K562 (cell line): ENCODE measurements around the gene SEC63. TPM values are rescaled to one million over a fixed set of nuclear protein-coding genes. Genes with fewer than 3 reads are reported as not detected.

ENCODE experiments used
- BRF1 ChIP-seq: IDR thresholded peaks from 3 replicates; pipeline ENCODE4 v1.6.1; 2011; ENCODE audit warnings: borderline replicate concordance, mild to moderate bottlenecking; ENCODE audit not compliant: insufficient read length; ENCODE audit errors: extremely low read depth
- CHD7 ChIP-seq: fragments of 200-600 bp; sonication (generic); IDR thresholded peaks from one replicate; pipeline ENCODE4 v1.6.1; 2012; ENCODE audit warnings: mild to moderate bottlenecking, low read depth, low read length, inconsistent platforms
- GATA2 ChIP-seq: sonication (generic); formaldehyde crosslinking; IDR thresholded peaks from 2 replicates; pipeline ENCODE4 v1.4.0; 2020; ENCODE audit warnings: mild to moderate bottlenecking, missing genetic modification reagents
- NCOA2 ChIP-seq, 2 experiments: fragments of 450-650 bp; IDR thresholded peaks; 2 replicates each; pipeline ENCODE4 v1.6.1; 2018; ENCODE audit warnings: mild to moderate bottlenecking in 2 of 2, moderate library complexity in 1 of 2; ENCODE audit not compliant: partially characterized antibody in 2 of 2
- POLR3A ChIP-seq: IDR thresholded peaks from 2 replicates; pipeline ENCODE4 v1.6.1; 2011; ENCODE audit warnings: borderline replicate concordance, mild to moderate bottlenecking, moderate library complexity; ENCODE audit not compliant: insufficient read length, insufficient read depth; ENCODE audit errors: extremely low read depth
- RHOXF2B ChIP-seq: fragments of 250-450 bp; sonication (Bioruptor Pico); conservative IDR thresholded peaks from 2 replicates; pipeline ENCODE4 v1.5.1; 2021
- STAT5A ChIP-seq: IDR thresholded peaks from 2 replicates; pipeline ENCODE4 v1.6.1; 2012; ENCODE audit warnings: low read length, inconsistent platforms, borderline replicate concordance
- ZEB2 ChIP-seq: fragments of 450-650 bp; IDR thresholded peaks from 2 replicates; pipeline ENCODE4 v1.6.1; 2016
- ZNF165 ChIP-seq: fragments of 250-450 bp; sonication (Bioruptor Pico); IDR thresholded peaks from 2 replicates; pipeline ENCODE4 v1.4.0; 2020; ENCODE audit warnings: borderline replicate concordance
- ZNF444 ChIP-seq: fragments of 250-450 bp; sonication (Bioruptor Pico); IDR thresholded peaks from 2 replicates; pipeline ENCODE4 v1.4.0; 2020; ENCODE audit warnings: mild to moderate bottlenecking, moderate library complexity
- ZNF707 ChIP-seq: fragments of 250-450 bp; sonication (Bioruptor Pico); conservative IDR thresholded peaks from 2 replicates; pipeline ENCODE4 v1.8.0; 2022; ENCODE audit warnings: inconsistent platforms, mild to moderate bottlenecking, moderate library complexity
- polyA plus RNA-seq, 8 experiments: library from polyadenylated mRNA; depleted of rRNA in 4 of 8; stranded (reverse) in 5 of 8; unstranded in 3 of 8; fragments of >200 nt; fragmentation: Nextera tagmentation in 2 of 8; fragmentation: Illumina TruSeq in 1 of 8; extraction: Ambion mirVana in 2 of 8; extraction: Trizol in 1 of 8; gene quantifications; 2 replicates each; pipeline versions ENCODE4 v1.2.1 to v1.2.3, GENCODE V29; 2011 to 2014; ENCODE audit warnings: inconsistent platforms in 1 of 8, missing spikeins in 1 of 8
- total RNA-seq, 7 experiments: library from RNA; depleted of rRNA in 6 of 7; stranded (reverse); fragments of >200 nt in 6 of 7; fragmentation: Illumina TruSeq in 2 of 7; extraction: Trizol in 2 of 7; gene quantifications; 2 replicates each; pipeline versions ENCODE4 v1.2.1 to v1.2.3, GENCODE V29; 2011 to 2021; ENCODE audit warnings: low replicate concordance in 1 of 7
- TF ChIP-seq, protein P1 (sequence below): fragments of 150-350 bp; IDR thresholded peaks from 2 replicates; pipeline ENCODE4 v1.6.1; 2014; ENCODE audit warnings: low read depth, mild to moderate bottlenecking, low read length, borderline replicate concordance

SEC63 gene
- total and polyA plus RNA-seq, 9 of the 15 experiments (the other 6 are each of a cell fraction or from before 2014, with no cell fraction given), result 13.8 to 74.6 (median 28.4) TPM

DNA sequence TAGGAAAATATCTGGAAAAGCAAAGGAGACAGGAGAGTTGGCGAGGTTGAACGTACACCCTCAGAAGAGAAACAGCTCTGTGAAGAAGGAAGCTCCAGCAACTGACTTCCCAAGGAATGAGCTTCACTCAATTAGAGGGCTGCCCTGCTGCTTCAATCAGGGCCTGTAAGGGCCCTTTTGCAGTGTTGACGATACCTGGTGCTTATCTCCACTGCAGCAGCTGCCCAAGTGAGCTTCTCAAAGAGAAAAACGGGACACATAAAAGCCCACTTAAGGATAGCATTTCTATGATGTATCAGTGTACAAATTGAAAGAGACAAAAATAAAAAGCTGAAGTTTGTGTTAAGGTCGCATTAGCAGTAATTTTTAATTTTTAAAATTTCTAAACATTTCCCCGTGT is 16.4 kb downstream of the SEC63 start (continued):
- TF ChIP-seq ZNF165 (CRISPR knock-in tag) (no peak), CHD7 (no peak), ZEB2 (no peak), POLR3A (no peak), NCOA2 (IDR thresholded peaks at IDR 0.05; ENCODE audit: partially characterized antibody in 2 of 2) (no peak), RHOXF2B (CRISPR knock-in tag) (no peak), BRF1 (no peak), STAT5A (peak; percentile 39; the same call in 1 of the 2 replicates), GATA2 (CRISPR knock-in tag) (peak; percentile 75), ZNF707 (no peak), ZNF444 (CRISPR knock-in tag) (no peak)
- TF ChIP-seq, protein P1, sequence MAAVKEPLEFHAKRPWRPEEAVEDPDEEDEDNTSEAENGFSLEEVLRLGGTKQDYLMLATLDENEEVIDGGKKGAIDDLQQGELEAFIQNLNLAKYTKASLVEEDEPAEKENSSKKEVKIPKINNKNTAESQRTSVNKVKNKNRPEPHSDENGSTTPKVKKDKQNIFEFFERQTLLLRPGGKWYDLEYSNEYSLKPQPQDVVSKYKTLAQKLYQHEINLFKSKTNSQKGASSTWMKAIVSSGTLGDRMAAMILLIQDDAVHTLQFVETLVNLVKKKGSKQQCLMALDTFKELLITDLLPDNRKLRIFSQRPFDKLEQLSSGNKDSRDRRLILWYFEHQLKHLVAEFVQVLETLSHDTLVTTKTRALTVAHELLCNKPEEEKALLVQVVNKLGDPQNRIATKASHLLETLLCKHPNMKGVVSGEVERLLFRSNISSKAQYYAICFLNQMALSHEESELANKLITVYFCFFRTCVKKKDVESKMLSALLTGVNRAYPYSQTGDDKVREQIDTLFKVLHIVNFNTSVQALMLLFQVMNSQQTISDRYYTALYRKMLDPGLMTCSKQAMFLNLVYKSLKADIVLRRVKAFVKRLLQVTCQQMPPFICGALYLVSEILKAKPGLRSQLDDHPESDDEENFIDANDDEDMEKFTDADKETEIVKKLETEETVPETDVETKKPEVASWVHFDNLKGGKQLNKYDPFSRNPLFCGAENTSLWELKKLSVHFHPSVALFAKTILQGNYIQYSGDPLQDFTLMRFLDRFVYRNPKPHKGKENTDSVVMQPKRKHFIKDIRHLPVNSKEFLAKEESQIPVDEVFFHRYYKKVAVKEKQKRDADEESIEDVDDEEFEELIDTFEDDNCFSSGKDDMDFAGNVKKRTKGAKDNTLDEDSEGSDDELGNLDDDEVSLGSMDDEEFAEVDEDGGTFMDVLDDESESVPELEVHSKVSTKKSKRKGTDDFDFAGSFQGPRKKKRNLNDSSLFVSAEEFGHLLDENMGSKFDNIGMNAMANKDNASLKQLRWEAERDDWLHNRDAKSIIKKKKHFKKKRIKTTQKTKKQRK, result no peak
